HG03520 (cell line): ENCODE measurements around the gene GRID1.
"Not testable (repeated sequence)": the region's sequence is repeated elsewhere in the genome, so short reads cannot be mapped to it uniquely, and the experiment has no call there.

Experiments
- ATAC-seq: cut with Tn5 transposase; IDR thresholded peaks from one replicate; pipeline ENCODE4 v1.9.1; 2021; ENCODE audit warnings: mild to moderate bottlenecking, moderate library complexity; ENCODE audit not compliant: unreplicated experiment

Gene GRID1

GRCh38 chr10:86392723-86393094 lies 26.1 kb upstream of the GRID1 start:
- ATAC-seq, result no peak

DNA sequence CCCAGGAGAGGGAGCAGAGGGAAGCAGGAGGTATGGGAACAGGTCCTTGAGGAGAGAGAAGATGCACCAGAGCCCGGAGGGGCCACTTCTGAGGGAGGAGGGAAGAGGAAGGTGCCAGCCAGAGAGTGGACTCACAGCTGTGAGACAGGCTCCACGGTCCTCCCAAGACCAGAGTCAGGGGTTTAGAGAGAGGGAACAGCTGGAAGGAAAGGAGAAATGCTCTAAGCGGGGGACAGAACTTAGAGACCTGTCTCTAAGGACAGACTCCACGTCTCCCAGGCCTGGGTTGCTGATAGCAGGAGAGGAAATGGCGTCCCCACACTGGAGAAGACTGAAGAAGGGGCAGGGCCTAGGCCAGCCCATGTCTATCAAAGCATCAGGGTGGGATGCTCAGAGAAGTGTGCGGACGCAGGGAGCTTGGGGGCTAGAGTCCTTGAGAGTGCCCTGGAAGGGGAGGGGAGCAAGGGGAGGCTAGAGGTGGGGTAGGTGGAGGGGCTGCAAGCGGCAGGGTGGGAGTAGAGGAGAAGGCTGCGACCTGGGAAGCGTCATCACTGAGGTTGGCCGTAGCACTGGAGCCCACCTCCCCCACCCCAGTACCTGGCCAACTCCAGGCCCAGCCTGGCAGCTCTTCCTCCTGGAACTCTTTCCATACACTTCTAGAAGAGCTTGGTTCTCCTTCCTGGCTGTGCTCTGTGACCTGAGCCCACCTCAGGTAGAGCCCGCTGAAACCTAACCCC lies 25.6 kb upstream of the GRID1 start:
- no peak for ATAC-seq

GRCh38 chr10:86391236-86391840 lies 24.7 kb upstream of the GRID1 start:
- no peak for ATAC-seq

DNA sequence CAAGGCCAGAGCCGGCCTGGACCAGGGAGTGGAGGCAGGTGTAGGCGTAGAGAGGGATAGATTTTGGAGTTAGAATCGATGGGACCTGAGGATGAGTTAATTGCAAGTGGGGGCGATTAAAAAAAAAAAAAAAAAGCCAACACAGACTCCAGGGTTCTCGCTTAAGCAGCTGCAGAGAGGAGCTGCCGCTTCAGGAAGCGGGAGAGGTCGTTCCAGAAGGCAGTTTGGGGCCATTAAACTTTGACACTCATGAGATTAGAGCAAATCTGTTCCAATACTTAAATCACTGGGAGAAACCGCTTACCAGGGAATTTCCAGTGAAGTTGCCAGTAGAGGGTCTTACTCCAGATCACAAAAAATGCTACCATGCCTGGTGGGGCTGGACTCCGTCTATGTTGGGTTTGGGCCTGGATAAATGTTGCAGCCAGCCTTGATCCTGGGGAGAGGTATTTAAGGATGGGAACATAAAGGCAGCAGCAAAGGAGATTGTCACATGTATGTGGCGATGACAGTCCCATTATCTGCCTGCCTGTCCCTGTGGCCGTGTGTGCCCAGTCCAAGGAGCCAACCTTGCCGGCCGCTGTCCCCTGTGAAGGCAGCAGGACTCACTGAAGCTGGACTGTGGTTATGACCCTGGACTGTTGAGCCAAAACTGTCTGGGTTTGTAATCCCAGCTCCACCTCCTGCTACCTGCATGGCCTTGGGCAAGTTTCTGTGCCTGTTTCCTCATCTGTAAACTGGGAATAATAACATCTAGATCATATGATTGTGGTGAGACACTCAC lies 23.9 kb upstream of the GRID1 start:
- no peak for ATAC-seq

GRCh38 chr10:86389441-86390193 lies 23.0 kb upstream of the GRID1 start:
- ATAC-seq, result peak; percentile 72

DNA sequence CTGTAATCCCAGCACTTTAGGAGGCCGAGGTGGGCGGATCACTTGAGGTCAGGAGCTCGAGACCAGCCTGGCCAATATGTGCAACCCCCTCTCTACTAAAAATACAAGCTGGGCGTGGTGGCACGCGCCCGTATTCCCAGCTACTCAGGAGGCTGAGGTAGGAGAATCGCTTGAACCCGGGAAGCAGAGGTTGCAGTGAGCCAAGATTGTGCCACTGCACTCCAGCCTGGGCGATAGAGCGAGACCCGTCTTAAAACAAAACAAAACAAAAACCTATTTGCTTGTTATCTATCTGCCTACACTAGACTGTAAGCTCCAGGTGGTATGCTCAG lies 22.5 kb upstream of the GRID1 start:
- ATAC-seq, result not testable (repeated sequence)

DNA sequence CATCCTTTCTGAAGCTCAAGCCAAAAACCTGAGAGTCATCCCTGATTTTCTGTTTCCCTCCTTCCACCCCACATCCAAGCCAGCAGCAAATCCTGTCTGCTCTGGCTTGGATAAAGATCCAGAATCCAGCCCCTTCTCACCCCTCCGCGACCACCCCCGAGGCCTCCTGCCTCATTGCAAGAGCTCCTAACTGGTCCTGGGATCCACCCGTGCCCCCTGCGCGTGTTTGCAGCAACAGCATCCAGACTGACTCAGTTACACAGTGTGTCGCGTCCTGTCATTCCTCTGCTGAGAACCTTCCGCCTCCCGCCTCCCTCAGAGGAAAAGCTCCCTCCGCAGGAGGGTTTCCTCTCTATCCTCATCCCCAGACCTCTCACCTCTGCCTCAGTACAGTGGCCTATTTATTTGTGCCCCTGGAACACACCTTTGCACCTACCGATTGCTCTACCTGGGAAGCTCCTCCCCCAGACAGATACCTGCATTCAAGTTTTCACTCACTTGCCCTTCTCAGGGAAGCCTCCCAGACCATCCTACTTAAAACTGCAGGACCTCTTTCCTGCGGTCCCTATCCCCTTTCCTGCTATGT lies 21.6 kb upstream of the GRID1 start:
- ATAC-seq, result no peak

DNA sequence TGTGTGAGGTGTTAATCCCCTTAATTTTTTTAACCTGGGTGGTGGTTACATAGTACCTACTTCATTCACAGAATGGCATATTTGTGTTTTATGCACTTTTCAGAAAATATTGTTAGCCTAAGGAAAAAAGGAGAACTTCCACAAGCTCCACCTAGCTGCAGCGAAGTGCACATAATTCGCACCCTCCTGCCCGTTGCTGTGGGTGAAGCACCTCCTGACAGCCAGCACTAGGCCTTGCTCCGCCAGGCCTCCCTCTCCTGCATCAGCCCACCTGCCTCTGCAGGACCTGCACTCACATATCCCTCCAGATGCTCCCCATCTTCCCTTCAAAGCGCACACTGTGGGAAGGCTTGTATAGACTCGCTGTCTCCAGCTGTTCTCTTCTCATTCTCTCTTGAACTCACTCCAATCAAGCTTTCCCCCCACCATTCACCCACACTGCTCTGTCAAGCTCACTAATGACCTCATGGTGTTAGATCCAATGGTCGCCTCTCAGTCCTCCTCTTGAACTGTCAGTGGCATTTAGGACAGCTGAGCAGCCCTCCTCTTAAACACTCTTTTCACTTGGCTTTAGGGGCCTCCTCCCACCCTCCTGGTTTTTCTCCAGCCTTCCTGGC lies 20.7 kb upstream of the GRID1 start:
- no peak for ATAC-seq

DNA sequence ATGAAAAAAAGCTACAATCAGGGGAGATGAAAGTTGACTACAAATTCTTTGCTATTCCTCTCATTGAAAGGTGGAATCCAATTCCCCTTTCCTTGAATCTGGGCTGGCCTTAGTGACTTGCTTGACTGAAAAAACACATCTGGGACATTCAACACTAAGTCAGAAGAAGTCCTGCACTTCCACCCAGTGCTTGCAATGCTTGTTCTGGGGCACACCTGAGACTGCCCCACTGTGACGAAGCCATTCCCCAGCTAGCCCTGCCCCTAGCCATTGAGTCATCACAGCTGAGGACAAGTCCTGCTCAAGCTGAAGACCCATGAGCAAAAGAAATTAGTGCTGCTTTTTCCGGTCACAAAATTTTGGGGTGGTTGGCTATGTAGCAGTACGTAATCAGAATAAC lies 19.2 kb upstream of the GRID1 start:
- no peak for ATAC-seq

DNA sequence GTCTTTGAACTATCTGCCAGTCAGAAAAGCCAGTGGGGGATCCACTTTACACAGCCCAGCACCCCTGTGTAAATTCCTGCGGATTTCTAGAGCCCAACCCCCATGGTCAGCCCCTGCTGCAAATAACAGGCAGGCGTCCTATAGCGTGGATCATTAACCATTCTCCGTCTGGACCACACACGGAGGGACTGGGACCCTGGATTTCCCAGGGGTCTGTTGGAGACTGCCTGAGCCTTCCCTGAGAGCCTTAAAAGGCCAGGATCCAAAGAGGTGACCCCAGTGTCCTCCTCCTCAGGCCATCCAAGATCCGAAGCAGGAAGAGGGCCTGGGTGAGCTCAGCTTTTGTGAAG lies 11.2 kb upstream of the GRID1 start:
- no peak for ATAC-seq

GRCh38 chr10:86376852-86377796 lies 10.5 kb upstream of the GRID1 start:
- ATAC-seq, result peak; percentile 91

DNA sequence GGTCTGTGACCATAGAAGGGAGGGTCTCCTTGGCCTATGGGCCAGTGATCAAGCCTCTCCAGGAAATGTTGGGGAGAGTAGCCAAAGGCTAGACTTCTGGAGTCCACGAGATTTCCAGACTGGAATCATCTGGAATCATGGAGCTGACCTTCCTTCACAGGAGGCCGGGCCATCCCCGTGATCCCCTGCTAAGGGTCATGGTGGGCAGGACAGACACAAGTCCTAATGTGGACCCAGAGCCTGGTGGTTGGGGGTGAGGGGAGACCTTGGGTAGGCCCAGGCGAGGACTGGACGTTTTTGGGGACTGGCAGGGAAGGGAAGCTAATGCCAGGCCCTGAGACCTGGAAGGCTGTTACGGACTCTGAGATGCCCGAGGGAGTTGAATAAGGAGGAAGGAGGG lies 9.8 kb upstream of the GRID1 start:
- ATAC-seq, result no peak

GRCh38 chr10:86375204-86375603 lies 8.6 kb upstream of the GRID1 start:
- ATAC-seq, result no peak

- ATAC-seq, result no peak
These were observed 8.1 kb upstream of the GRID1 start for GRCh38 chr10:86374664-86375063.

GRCh38 chr10:86373828-86374227 lies 7.2 kb upstream of the GRID1 start:
- no peak for ATAC-seq

DNA sequence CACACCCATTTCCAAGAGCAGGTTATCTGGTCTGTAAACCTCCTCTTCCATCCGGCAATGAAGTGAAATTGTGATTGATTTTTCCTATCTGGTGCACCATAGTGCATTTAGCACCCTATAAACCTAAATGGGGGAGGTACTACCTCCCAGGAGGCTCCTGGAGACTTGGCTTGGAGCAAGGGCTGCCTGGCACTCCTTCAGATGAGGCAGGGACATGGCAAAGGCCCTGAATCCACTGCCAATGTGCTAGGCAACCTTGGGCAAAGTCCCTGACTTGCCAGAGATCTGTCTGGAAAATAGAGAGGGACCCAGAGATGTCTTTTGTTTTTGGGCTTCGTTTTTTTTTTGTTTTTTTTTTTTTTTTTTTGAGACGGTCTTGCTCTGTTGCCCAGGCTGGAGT lies 6.7 kb upstream of the GRID1 start:
- no peak for ATAC-seq

- no peak for ATAC-seq
These were observed 6.2 kb upstream of the GRID1 start for GRCh38 chr10:86372784-86373239.

DNA sequence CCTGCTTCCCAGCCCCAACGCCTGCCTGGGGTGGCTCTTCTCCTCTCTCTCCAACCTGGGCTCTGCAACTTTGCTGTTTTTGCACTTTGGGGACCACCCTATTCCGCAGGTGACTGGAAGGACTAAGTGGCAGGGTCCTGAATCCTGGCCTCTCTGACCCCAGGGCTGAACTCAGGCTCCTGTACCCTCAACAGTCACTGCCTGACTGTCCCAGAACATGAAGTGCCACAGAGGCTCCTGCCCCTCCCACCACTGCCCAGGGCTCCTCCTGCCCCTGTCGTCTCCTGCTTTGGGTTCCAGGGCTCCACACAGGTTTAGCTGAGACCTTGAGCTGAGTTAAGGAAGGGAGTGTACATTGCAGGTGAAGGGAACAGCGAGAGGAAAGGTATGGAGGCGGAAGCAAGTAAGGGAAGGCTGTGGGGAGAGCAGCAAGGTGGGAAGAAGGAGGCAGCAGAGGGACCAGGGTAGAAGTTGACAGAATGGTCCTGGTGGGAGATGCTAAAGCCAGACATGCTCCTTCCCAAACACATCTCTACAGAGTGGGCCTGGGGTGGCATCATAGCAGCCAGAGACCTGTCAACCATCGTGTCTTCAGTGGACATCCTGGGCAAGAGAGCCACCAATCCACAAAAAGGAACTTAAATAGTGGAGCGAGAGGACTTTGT lies 5.7 kb upstream of the GRID1 start:
- no peak for ATAC-seq

GRCh38 chr10:86371691-86372090 lies 5.1 kb upstream of the GRID1 start:
- no peak for ATAC-seq
